NCI-H1092 treated with DMSO at 0.1 percent for 48 hours (cell line): ENCODE results near the gene HRAS.
A peak's percentile ranks its signal among the peaks of the same experiment; 100 is the strongest.

Experiments
- DNase-seq: peaks from one replicate; lab custom pipeline; 2025; lab: John Stamatoyannopoulos, UW

The HRAS gene

DNA sequence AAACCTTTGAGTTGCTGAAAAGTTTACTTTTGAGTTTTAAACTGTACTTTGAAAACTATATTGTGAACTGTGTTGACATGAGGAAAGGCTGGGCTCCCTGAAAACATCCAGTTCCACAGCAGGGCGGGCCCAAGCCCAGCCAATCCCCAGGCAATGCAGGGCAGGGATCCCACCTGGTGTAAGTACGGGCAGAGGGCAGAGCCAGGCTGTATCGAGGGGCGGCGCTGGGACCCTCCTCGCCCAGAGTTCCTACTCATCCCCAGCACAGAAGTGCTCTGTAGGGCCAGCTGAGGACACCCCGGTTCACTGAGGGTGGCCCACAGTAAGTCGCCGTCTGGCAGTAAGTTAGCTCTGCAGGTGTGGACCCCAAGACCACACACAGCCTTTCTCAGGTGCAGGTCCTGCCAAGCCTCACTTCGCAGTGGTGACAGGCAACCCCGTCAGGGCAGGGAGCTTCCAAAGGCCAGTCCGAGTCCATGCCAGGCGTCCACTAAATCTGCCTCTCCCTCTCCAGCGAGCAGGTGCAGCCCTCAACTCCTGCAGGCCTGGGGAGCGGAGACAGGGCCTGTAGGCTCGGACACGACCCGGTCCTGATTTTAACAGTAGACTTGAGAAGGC, 31.7 kb upstream of the HRAS start:
- no peak for DNase-seq

- no peak for DNase-seq
These were observed 30.6 kb upstream of the HRAS start for GRCh38 chr11:565921-566509.

- no peak for DNase-seq
These were observed 28.6 kb upstream of the HRAS start for GRCh38 chr11:563812-564578.

DNA sequence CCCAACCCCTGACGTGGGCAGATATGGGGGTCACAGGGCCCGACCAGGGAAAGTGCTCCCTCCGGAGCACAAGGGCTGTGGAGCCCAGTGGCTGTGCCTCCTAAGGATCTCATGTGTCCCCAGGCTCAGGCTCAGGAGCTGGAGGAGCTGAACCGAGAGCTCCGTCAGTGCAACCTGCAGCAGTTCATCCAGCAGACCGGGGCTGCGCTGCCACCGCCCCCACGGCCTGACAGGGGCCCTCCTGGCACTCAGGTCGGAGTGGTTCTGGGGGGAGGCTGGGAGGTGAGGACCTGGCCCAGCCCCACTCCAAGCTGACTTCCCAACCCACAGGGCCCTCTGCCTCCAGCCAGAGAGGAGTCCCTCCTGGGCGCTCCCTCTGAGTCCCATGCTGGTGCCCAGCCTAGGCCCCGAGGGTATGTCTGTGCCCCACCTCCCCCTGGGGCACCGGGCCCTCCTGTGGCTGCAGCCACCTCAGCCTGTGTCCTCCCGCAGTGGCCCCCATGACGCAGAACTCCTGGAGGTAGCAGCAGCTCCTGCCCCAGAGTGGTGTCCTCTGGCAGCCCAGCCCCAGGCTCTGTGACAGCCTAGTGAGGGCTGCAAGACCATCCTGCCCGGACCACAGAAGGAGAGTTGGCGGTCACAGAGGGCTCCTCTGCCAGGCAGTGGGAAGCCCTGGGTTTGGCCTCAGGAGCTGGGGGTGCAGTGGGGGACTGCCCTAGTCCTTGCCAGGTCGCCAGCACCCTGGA, 27.9 kb upstream of the HRAS start:
- DNase-seq, result no peak

- DNase-seq, result no peak
These were observed 26.8 kb upstream of the HRAS start for GRCh38 chr11:562046-562645.

DNA sequence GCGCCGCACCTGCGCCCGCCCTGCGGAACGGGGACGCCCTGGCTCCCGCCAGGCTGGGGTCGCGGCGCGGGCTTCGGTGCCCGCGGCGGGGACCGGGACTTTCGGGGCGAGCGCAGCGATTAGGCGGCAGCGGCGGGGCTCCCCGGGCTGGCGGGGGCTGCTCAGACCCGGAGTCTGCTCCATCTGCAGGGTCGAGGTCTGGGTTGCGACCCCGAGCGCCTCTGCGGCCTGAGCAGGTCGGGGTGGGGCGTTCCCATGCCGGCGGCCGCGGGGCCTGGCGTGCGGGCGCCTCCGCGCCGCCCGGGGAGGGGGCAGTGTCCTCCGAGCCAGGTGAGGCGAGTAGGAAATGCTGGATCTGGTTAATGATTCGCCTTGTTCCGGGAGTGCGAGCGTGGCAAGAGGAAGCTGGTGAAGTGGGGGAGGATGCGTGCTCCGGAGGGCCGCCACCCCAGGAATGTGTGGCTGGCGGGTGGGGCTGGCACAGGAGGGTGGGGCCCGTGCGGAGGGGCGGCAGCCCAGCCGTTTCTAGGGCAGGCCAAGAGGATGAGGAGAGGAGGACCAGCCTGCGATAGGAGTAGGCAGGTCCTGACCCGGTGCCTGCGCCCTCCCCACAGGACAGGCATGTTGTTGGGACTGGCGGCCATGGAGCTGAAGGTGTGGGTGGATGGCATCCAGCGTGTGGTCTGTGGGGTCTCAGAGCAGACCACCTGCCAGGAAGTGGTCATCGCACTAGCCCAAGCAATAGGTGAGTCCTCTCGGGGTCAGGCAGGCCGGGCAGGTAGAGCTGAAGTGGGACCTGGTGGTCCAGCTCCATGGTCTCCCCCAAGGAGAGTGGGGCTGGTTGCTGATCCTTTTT, 26.0 kb upstream of the HRAS start:
- no peak for DNase-seq

GRCh38 chr11:560305-561147, 25.1 kb upstream of the HRAS start, which contains the start of the genes LMNTD2 and RASSF7:
TSS of gene LMNTD2 (minus strand) at chr11:560738. CDS start at chr11:560716, 22 bp downstream.
TSS of gene RASSF7 (plus strand) at chr11:560970. CDS start at chr11:561769, 799 bp downstream.
- DNase-seq, result peak; percentile 92

- DNase-seq, result no peak
These were observed 24.4 kb upstream of the HRAS start for GRCh38 chr11:559712-560304.

DNA sequence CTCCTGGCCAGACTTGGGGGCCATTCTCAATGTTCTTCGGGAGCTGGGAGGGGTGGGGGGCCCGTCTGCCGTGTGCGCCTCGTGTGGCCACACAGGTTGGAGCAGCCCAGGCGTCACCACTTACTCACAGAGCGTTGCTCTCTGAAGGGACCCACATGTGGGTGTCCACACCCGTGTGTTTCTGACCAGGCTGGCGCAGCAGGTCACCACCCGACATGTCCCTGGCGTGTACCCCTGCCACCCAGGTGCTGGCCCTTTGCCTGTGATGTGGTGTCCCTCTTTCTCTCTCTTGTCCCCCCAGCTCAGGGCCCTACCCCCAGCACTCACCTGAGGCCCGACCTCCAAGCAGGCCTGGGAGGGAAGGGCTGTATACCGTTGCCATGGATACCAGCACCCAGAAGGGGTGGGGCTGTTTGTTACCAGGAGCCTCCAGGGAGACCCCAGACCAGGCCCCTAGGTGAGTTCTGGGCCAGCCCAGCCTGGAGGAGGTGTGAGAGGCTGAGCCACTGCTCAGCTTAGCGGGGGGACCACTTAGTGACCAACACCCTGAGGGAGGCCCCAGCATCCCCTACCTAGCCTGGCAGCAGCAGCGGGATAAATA, 23.7 kb upstream of the HRAS start:
- DNase-seq, result no peak

DNA sequence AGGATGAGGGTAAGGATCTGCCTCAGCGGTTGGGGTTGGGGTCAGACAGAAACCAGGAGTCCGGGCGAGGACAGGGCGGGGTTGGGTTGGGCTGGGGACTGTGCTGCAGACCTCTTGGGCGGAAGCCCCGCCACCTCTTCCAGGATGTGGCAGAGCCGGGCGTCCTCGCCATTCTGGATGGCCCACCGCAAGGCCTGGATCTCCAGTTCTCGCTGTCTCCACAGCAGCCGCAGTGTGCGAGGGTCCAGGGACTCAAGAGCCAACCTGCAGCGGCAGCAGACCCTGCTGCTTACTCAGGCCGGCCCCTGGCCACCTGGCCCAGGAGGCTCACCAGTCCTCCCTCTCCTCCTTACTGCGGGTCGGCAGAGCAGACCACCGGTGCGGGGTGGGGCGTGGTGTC, 23.1 kb upstream of the HRAS start:
- no peak for DNase-seq

DNA sequence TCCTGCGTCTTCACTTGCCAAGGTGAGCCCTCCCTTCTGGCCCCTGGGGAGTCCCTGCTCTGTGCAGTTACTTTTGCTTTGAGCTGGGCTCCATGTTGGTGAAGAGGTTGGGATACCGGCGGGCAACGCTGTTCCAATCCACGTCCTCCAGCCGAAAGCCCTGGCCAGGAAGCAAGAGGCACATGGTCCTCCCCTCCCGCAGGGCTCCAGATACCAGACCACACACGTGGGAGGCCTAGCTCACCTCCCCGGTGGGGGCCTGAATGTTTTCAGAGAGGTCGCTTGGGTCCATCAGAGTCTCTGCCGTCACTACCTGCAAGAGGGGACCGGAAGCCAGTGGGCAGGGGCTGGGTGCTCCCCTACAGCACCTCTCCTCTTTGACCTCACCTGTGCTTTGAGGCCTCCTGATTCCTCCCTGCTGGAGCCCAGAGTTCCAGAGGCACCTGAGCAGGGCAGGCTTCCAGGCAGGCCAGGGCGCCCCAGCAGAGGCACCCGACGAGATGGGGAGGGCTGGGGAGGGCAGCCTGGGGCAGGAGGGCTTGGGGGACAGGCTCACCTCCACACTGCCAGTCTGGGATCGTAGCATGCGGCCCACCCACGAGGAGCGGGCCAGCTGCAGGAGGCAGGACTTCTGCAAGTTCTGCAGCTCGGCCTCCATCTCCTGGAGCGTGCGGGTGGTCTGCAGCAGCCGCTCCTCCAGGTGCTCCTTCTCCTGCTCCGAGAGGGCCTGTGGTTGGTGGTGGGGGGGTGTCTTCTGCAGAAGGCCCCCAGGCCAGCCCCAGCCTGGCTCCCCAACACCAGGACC, 22.2 kb upstream of the HRAS start:
- DNase-seq, result no peak

DNA sequence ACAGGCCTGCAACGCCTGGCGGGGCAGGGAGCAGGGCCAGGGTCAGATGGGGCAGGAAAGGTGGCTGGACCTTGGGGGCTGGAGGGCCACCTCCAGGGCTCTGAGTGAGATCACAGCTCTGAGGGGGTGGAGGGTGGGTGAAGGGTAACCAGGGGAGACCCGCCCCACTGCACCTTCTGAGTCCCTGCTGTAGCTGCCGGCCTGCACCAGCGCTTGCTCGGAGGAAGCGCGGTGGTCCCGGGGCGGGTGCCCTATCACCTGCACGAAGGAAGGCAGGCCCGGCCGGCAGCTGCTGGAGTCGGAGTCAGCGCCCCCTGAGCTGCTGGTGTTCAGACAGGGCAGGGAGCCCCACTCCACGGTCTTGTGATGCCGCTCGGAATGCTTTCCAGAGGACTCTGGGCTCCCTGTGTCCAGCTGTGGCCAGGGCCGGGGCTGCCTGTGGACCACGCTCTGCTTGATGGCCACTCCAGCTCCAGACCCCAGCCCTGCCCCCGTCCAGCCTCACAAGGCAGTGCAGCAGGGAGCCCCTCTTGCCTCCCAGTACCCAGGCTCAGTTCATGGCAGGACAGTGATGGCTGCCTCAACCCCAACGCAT, 21.4 kb upstream of the HRAS start:
- no peak for DNase-seq

- no peak for DNase-seq
These were observed 20.6 kb upstream of the HRAS start for GRCh38 chr11:555780-556661.

DNA sequence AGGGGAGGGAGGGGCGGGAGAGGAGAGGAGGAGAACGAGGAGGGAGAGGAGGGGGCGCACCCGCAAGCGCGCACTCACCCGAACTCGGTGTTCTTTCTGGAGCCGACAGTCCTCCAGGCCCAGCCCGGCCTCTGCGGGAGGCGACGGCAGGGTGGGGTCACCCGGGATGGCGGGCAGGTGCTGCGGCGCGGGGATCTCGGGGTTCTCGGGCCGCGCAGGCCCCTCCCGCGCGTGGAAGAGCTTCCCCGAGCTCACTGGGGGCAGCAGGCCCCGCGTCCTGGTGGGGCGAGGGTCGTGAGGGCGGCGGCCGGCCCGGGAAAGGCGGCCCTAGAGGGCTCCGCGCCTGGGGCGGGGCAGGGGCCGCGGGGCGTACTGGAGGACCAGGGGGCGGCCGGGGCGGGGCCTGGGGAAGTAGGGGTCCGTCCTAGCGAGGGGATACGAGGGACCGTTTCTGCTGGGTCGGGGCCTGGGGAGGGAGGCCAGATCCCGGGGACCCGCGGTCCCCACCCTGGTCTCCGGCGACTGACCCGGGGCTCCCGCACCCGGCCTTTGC, 19.9 kb upstream of the HRAS start:
- DNase-seq, result no peak

GRCh38 chr11:554428-555226, 19.3 kb upstream of the HRAS start:
- DNase-seq, result peak; percentile 77

DNA sequence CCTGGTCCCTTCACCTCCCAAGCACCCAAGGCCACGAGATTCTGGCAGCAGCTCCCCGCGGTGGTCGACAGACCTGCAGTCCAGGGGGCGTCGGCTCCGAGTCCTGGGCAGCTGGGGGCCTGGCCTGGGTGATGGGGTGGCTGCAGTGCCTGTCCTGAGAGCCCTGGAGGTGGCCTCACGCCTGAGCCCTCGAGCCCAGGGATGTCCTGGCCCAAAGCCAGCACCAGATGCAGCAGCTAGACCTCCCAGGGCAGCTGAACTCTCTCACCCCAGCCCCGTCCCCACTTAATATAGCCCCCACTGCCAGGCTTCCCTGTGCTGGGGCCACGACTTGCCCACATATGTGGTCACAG, 18.6 kb upstream of the HRAS start:
- no peak for DNase-seq
